ENCODE measurements around the gene LLGL1.
A peak's percentile ranks its signal among the peaks of the same experiment; 100 is the strongest.
"Not testable (repeated sequence)": the region's sequence is repeated elsewhere in the genome, so short reads cannot be mapped to it uniquely, and the experiment has no call there.

LLGL1 gene

GRCh38 chr17:18194804-18195203 lies 30.6 kb upstream of the LLGL1 start:
- no peak for DNase-seq

- DNase-seq = no peak
Observed at GRCh38 chr17:18195246-18195645, 30.2 kb upstream of the LLGL1 start.

- DNase-seq = no peak
Observed at GRCh38 chr17:18197535-18198194, 27.8 kb upstream of the LLGL1 start.

GRCh38 chr17:18198530-18198929 lies 26.9 kb upstream of the LLGL1 start:
- no peak for DNase-seq

GRCh38 chr17:18201108-18201507 lies 24.3 kb upstream of the LLGL1 start:
- DNase-seq = no peak

GRCh38 chr17:18203308-18203707 lies 22.1 kb upstream of the LLGL1 start:
- no peak for DNase-seq

GRCh38 chr17:18205861-18206260 lies 19.6 kb upstream of the LLGL1 start:
- DNase-seq = no peak

- DNase-seq = no peak
Observed at GRCh38 chr17:18206962-18207361, 18.5 kb upstream of the LLGL1 start.

- no peak for DNase-seq
Observed at GRCh38 chr17:18208092-18208491, 17.3 kb upstream of the LLGL1 start.

GRCh38 chr17:18213666-18214270 lies 11.7 kb upstream of the LLGL1 start:
- DNase-seq = no peak

GRCh38 chr17:18216906-18217305 lies 8.5 kb upstream of the LLGL1 start:
- DNase-seq = not testable (repeated sequence)

GRCh38 chr17:18217412-18218015 lies 7.9 kb upstream of the LLGL1 start:
- peak; percentile 78 for DNase-seq

- DNase-seq = no peak
Observed at GRCh38 chr17:18218756-18219415, 6.5 kb upstream of the LLGL1 start.

- no peak for DNase-seq
Observed at GRCh38 chr17:18224053-18224386, 1.4 kb upstream of the LLGL1 start.

- DNase-seq = no peak
Observed at GRCh38 chr17:18224387-18225120, 881 bp upstream of the LLGL1 start.

GRCh38 chr17:18225642-18226283 lies 328 bp downstream of the LLGL1 start:
- no peak for DNase-seq

GRCh38 chr17:18226284-18226945 lies 980 bp downstream of the LLGL1 start:
- DNase-seq = no peak

- DNase-seq = no peak
Observed at GRCh38 chr17:18227635-18228034, 2.2 kb downstream of the LLGL1 start.

- no peak for DNase-seq
Observed at GRCh38 chr17:18228176-18228682, 2.8 kb downstream of the LLGL1 start.

- no peak for DNase-seq
Observed at GRCh38 chr17:18229254-18229653, 3.8 kb downstream of the LLGL1 start.

- no peak for DNase-seq
Observed at GRCh38 chr17:18229771-18230170, 4.3 kb downstream of the LLGL1 start.

All from CD4-positive, alpha-beta T cell treated with Interleukin-17A for 4 hours (primary cell).